Adrenal gland (tissue), 5 donors: ENCODE measurements around the gene RPRD1B.

Experiments used
- CTCF ChIP-seq, 6 experiments: fragments of 450-650 bp in 4 of 6; fragments of 200-600 bp in 2 of 6; sonication (generic) in 1 of 6; IDR thresholded peaks; 1 replicate in 5 of 6; 2 replicates in 1 of 6; pipeline versions ENCODE4 v1.5.1 to v1.8.0; 2016 to 2021; ENCODE audit warnings: antibody characterized with exemption in 6 of 6, mild to moderate bottlenecking in 2 of 6, moderate library complexity in 1 of 6
- POLR2A ChIP-seq, 2 donors: fragments of 450-650 bp; IDR thresholded peaks; one replicate each; pipeline ENCODE4 v1.6.1; 2017; ENCODE audit warnings: antibody characterized with exemption in 2 of 2, mild to moderate bottlenecking in 2 of 2, moderate library complexity in 1 of 2
- donor health status: DM: no; HTN: no; CAD: no.

GRCh38 chr20:38095017-38095686 lies 61.6 kb downstream of the RPRD1B start:
- no peak for TF ChIP-seq POLR2A (IDR thresholded peaks at IDR 0.05)
- no peak for TF ChIP-seq CTCF (IDR thresholded peaks at IDR 0.05)
